ENCODE data around the gene NR4A1.
A peak's percentile ranks its signal among the peaks of the same experiment; 100 is the strongest.

Gene NR4A1

DNA sequence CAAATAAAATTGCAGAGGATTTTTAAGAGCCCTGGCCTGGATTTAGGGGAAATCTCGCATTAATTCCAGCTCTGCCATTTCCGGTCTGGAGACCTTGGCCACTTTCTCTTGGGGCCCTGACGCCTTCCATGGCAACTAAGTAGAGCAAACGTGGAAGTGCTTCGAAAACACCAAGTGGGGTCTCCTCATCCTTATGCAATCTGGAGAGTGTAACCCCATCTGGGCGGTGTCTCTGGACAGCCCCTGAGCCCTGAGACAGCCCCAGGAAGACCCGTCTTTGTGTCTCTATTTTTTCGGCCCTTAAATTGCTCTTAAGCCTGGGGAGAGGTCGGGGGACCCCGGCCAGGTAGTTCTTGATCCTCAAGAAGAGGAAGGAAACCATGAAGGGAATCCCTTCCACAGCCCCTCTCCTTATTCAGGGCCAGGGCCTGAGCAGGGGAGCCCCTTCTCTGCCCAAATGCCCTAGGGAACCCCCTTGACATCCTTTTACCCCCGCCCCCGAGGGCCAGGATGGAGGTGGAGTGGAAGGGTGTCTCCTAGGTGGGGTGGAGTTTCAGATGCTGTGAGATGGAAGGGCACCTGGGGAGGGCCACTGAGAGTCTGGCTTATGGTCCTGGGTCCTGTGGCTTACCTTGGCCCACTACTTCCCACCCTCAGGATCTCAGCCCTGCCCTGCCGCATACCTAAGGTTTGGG is 17.6 kb upstream of the NR4A1 start:
- no peak for DNase-seq (ENCODE audit: low spot score)
- ATAC-seq (ENCODE audit: low read depth) = no peak
- H3K27ac ChIP-seq (ENCODE audit: poor library complexity, severe bottlenecking) = no peak overlapping the region
- H3K27me3 ChIP-seq (ENCODE audit: insufficient read depth, poor library complexity, severe bottlenecking) = no peaks in the 10 kb centered on the region
- peaks cover 6% of the 10 kb centered on the region for H3K4me1 ChIP-seq (ENCODE audit: insufficient read depth, poor library complexity, severe bottlenecking)
- H3K36me3 ChIP-seq (ENCODE audit: low read depth) = no peaks in the 10 kb centered on the region
- peak overlapping the region; percentile 28 for H3K4me3 ChIP-seq (ENCODE audit: severe bottlenecking)
- no peaks in the 10 kb centered on the region for H3K9me3 ChIP-seq (ENCODE audit: severe bottlenecking)
- TF ChIP-seq, protein P1, sequence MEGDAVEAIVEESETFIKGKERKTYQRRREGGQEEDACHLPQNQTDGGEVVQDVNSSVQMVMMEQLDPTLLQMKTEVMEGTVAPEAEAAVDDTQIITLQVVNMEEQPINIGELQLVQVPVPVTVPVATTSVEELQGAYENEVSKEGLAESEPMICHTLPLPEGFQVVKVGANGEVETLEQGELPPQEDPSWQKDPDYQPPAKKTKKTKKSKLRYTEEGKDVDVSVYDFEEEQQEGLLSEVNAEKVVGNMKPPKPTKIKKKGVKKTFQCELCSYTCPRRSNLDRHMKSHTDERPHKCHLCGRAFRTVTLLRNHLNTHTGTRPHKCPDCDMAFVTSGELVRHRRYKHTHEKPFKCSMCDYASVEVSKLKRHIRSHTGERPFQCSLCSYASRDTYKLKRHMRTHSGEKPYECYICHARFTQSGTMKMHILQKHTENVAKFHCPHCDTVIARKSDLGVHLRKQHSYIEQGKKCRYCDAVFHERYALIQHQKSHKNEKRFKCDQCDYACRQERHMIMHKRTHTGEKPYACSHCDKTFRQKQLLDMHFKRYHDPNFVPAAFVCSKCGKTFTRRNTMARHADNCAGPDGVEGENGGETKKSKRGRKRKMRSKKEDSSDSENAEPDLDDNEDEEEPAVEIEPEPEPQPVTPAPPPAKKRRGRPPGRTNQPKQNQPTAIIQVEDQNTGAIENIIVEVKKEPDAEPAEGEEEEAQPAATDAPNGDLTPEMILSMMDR (IDR thresholded peaks at IDR 0.05; ENCODE audit: poor library complexity, severe bottlenecking) = no peak

DNA sequence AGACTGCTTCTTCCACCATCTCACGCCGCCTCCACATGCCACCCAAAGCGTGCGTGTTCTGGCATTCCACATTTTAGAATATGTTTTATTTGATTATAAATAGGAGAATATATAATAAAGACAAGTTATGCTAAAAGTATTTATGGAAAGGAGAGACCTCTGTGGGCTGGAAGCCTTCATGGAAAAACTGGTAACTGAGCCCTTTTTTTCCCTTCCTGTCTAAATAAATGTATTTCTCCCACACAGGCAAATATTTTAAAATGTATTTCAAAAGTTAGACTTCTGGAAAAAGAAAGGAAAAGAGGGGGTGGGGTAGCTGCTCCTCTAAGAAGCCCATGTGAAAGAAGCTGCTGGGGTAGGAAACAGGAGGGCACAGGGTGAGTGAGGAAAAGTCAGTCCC is 16.1 kb upstream of the NR4A1 start:
- no peaks in the 10 kb centered on the region for H3K36me3 ChIP-seq (ENCODE audit: low read depth)
- no peaks in the 10 kb centered on the region for H3K9me3 ChIP-seq (ENCODE audit: severe bottlenecking)
- no peak for DNase-seq (ENCODE audit: low spot score)
- no peak overlapping the region for H3K27ac ChIP-seq (ENCODE audit: poor library complexity, severe bottlenecking)
- no peaks in the 10 kb centered on the region for H3K27me3 ChIP-seq (ENCODE audit: insufficient read depth, poor library complexity, severe bottlenecking)
- no peak overlapping the region for H3K4me3 ChIP-seq (ENCODE audit: severe bottlenecking)
- TF ChIP-seq, protein P1 (IDR thresholded peaks at IDR 0.05; ENCODE audit: poor library complexity, severe bottlenecking) = no peak
- H3K4me1 ChIP-seq (ENCODE audit: insufficient read depth, poor library complexity, severe bottlenecking) = peaks cover 6% of the 10 kb centered on the region
- ATAC-seq (ENCODE audit: low read depth) = no peak

DNA sequence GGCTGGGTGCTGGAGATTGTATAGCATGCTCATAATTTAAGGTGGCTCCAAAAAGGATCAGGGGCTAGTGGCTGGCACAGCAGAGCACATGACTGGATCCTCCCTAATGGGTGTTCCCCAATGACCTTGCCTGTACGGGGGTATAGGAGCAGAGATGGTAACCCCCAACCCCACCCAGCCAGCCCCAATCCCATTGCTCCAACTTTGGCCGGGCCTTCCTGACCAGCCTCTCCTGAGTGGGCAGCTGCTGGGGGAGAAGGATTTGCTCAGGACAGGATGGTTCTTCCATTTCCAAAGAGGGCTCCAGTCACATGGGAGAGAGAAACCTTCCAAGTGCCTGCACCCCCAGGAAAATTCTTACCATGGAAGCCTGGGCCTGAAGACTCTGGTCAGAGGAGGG is 15.3 kb upstream of the NR4A1 start:
- H3K4me3 ChIP-seq (ENCODE audit: severe bottlenecking) = no peak overlapping the region
- ATAC-seq (ENCODE audit: low read depth) (no peak), DNase-seq (ENCODE audit: low spot score) (no peak)
- peaks cover 6% of the 10 kb centered on the region for H3K4me1 ChIP-seq (ENCODE audit: insufficient read depth, poor library complexity, severe bottlenecking)
- no peaks in the 10 kb centered on the region for H3K36me3 ChIP-seq (ENCODE audit: low read depth)
- H3K27ac ChIP-seq (ENCODE audit: poor library complexity, severe bottlenecking) = no peak overlapping the region
- H3K27me3 ChIP-seq (ENCODE audit: insufficient read depth, poor library complexity, severe bottlenecking) = no peaks in the 10 kb centered on the region
- H3K9me3 ChIP-seq (ENCODE audit: severe bottlenecking) = no peaks in the 10 kb centered on the region
- TF ChIP-seq, protein P1 (IDR thresholded peaks at IDR 0.05; ENCODE audit: poor library complexity, severe bottlenecking) = no peak

DNA sequence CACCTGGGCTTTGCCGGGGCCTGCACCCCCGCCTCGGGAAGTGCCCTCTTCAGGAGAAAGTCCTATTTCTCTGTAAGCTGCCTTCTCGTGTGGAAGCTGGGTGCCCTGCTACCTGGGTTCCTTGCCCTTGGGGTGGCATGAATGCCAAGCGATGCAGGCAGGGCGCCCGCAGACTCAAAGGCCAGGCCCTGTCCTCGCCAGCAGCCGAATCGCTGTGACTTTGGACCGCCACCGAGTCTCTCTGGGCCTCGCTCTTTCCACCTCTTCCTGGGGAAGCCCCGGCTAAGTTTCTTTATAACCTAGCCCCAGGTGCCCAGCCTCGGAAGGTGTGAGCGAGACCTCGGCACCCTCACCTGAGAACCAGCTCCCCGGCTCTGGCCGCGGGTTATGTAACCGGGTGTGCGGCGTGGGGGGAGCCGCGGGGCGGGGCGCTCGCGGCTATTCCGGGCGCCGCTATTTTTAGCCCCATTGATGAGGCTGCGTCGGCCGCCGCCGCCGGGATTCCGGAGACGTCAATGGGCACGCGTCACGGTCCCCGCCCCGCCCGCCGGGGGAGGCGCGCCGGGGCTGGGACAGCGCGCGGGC is 14.6 kb upstream of the NR4A1 start:
- Histone ChIP-seq H3K36me3 (ENCODE audit: low read depth) (no peaks in the 10 kb centered on the region), H3K4me1 (ENCODE audit: insufficient read depth, poor library complexity, severe bottlenecking) (peaks cover 6% of the 10 kb centered on the region), H3K4me3 (ENCODE audit: severe bottlenecking) (peak overlapping the region; percentile 50), H3K9me3 (ENCODE audit: severe bottlenecking) (no peaks in the 10 kb centered on the region), H3K27me3 (ENCODE audit: insufficient read depth, poor library complexity, severe bottlenecking) (no peaks in the 10 kb centered on the region), H3K27ac (ENCODE audit: poor library complexity, severe bottlenecking) (no peak overlapping the region)
- ATAC-seq (ENCODE audit: low read depth) (peak; percentile 37), DNase-seq (ENCODE audit: low spot score) (no peak)
- TF ChIP-seq, protein P1 (IDR thresholded peaks at IDR 0.05; ENCODE audit: poor library complexity, severe bottlenecking) = no peak

DNA sequence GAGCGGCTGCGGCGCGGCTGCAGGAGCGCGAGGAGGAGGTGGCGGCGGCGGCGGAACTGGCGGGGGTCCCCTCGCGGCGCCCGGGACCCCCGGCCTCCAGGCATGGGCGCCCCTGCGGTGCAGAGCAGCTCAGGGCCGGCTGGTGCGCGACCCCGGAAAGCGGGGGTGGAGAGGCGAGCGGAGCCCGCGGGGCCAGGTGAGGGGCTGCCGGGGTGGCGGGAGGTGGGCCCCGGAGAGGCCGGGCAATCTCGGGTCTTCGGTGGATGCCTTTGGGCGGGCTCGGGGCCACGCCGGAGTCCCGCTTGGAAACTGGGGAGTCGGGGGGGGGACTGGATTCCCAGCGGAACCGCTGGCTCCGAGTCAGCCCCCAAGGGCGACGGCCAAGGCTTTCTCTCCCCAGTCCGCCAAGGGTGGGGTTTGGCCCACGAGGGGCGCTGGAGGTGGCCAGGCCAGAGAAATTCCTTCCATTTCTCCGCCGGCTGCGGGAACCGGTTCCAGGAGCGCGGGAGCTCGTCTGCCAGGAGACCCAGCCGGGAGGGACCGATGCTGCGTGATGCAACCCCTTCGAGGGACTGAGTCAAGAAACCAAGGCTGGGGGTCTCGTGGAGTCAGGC is 13.9 kb upstream of the NR4A1 start:
- Histone ChIP-seq H3K9me3 (ENCODE audit: severe bottlenecking) (no peaks in the 10 kb centered on the region), H3K4me3 (ENCODE audit: severe bottlenecking) (peak overlapping the region; percentile 50), H3K27me3 (ENCODE audit: insufficient read depth, poor library complexity, severe bottlenecking) (no peaks in the 10 kb centered on the region), H3K36me3 (ENCODE audit: low read depth) (no peaks in the 10 kb centered on the region), H3K4me1 (ENCODE audit: insufficient read depth, poor library complexity, severe bottlenecking) (peaks cover 3% of the 10 kb centered on the region), H3K27ac (ENCODE audit: poor library complexity, severe bottlenecking) (no peak overlapping the region)
- TF ChIP-seq, protein P1 (IDR thresholded peaks at IDR 0.05; ENCODE audit: poor library complexity, severe bottlenecking) = no peak
- no peak for ATAC-seq (ENCODE audit: low read depth)
- no peak for DNase-seq (ENCODE audit: low spot score)

Data from RWPE2 (cell line).